Raji (cell line): ENCODE measurements around the gene LZTFL1.

ENCODE experiments used
- POLR2A ChIP-seq: IDR thresholded peaks from 2 replicates; pipeline ENCODE4 v1.6.1; 2011; ENCODE audit warnings: low read depth, low read length, control low read depth; ENCODE audit not compliant: insufficient read depth

Gene LZTFL1

DNA sequence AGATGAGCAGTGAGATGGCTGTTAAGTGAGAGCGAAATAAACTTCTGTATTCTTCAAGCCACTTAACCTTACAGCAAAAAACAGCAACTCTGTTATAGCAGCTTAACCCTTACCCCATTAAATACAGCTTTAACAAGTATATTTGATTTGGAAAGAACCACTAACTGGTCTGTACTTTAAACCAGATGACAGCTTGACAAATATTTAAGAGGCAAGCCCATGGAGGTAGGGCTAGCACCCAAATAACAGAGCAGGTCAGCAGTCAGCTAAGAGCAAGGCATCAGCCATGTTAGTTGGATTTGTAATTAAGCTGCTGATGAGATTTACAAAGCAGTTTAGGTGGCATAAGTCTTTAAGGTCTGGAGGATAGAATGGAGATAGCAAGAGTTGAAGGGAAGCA is 3.5 kb downstream of the LZTFL1 start:
- no peak for TF ChIP-seq POLR2A

DNA sequence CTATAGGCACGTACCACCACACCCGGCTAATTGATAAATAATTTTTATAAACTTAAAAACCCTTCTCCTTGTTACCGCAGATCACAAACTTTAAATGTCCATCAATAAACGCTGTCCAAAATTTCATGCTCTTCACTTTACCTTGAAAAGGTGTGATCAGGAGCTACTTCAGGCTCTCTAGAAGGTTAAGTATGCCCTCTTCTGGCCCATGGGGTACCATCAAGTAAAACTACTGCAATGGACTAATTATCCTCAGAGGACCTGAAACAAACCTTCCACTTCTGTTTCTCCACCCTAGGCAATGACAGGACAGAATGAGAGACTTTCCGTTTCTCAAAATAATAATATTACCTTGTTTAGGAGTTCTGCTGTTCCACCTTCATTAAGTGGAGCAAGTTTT is 9.2 kb downstream of the LZTFL1 start:
- TF ChIP-seq POLR2A = no peak

DNA sequence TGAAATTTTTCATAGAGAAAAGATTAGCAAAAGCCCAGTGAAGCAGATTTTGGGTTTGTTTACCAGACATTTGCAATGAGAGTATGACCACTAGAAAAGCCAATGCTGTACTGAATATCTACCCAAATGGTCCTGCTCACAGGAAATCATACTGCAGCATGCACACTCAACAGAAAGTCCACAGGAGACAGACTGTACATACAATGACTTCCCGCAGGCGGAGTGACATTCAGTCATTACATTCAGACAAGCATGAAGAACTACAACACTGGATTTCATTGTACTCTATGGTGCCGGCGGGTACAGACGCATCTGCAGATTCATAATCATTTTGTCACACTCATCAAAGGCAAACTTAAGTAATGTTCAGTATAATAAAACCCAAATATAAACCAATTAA is 11.8 kb downstream of the LZTFL1 start:
- TF ChIP-seq POLR2A = no peak

DNA sequence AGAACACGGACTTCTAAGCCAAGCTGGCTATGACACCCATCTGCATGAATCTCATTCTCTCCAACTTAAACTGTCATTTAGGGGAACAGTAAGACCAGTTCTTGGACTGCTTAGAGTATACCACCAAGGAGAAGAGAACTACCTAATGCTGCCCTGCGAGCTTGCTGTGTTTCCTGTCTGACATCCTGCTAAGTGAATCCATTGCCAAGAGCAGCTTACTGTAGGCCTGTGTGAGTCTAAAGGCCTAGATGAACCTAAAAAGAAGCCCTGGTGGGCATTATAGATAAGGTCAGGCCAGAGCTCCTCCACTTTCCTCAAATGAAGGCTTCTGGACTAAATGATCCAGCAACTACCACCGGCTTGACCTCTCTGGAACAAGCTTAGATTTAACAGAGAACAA is 15.0 kb downstream of the LZTFL1 start:
- no peak for TF ChIP-seq POLR2A

DNA sequence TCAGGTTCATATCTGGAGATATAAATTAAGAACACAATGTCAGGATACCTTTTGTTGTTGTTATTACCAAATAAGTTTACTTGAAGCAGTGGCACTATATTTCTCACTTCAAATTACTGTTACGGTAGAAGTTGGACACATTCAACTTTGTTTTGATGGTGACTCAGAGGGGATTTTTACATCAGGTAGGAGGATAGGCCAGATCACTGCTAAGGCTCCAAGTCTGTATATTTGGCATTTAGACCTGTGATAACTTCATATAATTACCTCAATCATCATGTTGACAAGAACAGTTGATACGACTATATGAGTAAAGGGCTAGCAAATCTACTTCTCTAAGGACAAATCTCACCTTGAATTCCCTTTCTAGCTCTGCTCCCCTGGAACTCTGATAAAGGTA is 15.6 kb downstream of the LZTFL1 start:
- no peak for TF ChIP-seq POLR2A

DNA sequence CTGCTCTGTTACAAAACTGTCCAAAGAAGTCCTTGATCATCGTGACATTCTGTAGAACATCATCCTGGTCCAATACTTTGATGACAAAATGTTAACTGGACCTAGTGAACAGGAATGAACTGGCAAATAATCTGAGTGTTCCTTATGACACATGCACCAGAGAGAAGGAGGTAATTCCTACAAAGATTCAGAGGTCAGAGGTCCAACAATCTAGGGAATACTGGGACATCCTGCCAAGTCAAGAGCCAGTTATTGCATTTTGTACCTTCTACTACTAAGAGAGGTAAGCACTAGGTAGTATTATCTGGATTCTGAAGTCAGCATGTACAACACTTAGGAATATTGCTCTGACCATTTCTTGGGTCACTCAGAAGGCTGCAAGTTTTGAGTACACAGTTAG is 20.8 kb downstream of the LZTFL1 start:
- no peak for TF ChIP-seq POLR2A

DNA sequence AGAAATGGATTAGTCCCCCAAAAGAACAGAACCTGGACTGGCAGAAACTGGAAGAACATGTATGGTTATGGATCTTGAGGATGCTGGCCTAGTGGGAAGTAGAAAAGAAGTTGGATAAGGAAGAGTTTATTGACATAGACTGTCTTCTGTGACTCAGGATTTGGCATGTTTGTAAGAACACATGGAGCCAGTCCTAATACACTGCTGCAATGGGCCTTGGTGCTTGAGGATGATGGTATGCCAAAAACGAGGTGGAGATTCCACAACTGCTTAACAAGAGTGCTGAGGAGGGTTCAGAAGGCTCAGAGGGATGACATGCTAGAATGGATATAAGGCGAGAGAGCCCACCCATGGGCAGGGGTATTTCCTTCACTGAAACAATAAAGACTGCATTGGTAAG is 22.4 kb downstream of the LZTFL1 start:
- no peak for TF ChIP-seq POLR2A

DNA sequence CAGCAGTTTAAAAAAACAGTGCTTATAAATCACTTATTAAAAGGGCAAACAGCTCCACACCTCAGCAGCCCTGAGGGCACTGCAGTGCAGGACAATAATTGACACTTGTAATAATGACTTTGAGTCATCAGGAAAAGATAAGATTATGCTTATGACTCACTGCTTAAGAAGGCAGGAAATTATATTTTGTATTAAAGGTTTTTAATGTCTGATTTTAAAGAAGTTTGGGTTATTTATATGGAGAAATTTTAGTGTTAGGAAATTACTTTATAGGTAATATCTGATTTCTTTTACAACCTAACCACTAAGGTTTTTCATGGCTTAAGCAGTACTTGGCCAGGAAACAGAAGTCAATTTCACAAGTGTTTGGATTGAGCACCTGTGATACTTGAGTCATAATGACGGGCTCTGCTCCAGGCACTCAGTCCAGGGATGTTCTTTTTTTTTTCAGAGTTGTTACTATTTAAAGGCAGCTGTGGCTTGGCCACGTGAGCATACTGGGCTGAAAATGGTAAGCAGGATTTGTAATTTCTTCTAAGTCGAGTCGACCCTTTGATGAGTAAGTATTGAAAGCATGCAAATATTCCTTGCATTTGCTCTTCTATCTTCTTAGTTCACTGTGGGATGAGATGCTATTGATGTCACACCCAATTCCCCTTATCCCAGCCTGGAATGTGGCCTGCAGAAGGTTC is 23.9 kb downstream of the LZTFL1 start:
- TF ChIP-seq POLR2A = no peak

DNA sequence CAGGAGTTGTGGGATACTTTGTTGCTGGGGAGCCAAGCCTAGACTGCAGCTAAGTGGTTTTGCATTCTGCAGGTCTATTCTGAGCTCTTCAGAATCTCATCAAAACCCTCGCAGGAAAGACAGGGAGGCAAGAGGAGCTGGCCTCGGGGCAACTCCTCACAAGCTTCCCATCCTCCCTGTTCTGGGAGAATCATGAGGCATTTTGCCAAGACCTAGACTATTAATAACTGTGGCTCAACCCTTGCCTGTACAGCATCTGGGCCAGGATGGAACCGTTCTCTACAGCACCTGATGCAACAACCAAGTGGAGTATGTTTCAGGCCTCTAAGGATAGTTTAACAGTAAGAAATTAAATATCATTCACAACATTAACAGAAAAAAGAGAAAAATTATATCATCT is 25.4 kb downstream of the LZTFL1 start:
- no peak for TF ChIP-seq POLR2A

DNA sequence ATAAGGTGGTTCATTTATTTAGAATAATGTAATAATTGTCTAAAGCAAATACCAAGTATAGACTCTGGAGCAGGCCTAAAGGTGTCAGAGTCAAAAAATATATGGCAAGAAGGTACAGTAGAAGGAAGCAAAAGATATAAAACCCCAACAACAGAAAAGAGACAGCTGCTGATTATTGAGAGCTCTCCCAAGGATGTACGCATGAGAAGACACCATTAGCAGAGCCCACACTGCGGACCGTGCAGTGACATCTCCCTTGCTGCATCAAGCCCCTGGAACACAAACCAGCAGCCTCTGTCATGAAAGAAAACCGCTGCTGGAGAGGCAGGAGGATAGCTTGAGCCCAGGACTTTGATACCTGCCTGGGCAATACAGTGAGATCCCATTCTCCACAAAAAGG is 27.6 kb downstream of the LZTFL1 start:
- TF ChIP-seq POLR2A = no peak

DNA sequence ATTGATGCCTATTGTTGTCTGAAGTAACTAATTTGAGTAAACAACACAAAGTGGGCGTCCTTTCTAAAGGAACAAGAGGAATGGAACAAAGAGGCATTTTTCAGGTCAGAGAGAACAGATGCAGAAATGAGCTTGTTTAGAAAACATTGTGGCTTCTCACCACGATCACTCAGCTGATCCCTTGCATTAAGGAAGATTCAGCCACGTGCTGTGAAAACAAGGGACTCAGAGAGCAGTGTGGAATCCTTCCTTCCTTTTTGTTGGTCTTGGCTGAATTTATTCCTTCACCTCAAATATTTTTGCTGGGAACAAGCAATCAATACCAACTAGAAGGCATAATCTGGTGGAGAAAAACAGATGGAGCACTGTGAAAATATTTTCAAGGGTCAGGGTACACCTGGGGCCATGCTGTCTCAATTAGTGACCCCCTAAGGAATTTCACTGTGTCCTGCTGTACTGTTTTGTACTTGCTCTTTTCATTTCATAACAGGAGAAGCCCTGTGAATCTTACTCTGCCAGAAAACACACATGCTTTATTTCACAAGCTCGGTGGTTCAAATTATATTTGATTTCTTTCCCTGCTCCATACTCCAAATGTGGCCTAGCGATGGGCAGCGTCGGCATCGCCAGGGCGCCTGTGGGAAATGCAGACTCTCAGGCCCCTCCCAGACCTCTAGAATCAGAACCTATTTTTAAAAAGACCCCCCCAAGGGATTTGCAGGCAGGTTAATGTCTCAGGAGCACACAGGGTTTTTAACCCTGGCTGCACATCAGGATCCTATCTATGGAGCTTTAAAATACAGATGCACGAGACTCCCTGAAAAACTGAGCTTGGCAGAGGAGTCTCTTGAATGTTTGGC is 34.0 kb downstream of the LZTFL1 start:
- no peak for TF ChIP-seq POLR2A

DNA sequence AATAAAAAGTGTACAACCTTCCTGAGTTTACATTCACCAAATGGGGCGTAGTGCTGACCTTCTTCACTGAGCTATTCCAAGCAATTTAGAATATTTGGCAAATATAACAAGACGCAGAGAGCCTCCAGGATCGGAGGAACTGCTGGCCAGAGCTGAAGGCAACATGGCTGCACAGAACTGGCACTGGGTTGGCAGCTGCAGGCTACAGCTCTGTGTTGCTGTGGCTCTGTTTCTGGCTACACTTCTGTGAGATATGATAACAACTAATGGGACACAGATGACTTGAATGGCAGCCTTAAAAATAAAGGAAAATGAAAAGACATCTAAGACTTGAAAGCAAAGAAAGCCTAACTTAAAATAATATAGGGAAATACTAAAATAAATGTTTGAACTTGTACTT is 34.8 kb downstream of the LZTFL1 start:
- no peak for TF ChIP-seq POLR2A

DNA sequence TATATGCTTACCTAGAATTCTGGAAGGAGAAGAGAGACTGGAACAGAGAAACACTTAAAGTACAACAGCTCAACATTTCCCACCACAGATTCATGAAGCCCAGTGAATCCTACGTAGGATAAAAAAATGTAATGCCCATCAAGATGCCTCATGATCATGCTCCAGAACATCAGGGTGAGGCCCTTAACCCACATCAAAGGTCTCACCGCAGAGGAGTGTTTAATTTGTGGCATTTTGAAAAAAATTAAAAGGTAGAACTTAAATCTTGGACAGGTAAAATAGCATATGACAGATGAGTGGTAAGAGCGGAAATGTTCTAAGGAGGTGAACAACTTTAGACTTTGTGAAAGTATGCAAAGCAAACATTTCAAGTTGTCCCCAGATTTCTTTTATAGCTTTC is 35.8 kb downstream of the LZTFL1 start:
- TF ChIP-seq POLR2A = no peak

DNA sequence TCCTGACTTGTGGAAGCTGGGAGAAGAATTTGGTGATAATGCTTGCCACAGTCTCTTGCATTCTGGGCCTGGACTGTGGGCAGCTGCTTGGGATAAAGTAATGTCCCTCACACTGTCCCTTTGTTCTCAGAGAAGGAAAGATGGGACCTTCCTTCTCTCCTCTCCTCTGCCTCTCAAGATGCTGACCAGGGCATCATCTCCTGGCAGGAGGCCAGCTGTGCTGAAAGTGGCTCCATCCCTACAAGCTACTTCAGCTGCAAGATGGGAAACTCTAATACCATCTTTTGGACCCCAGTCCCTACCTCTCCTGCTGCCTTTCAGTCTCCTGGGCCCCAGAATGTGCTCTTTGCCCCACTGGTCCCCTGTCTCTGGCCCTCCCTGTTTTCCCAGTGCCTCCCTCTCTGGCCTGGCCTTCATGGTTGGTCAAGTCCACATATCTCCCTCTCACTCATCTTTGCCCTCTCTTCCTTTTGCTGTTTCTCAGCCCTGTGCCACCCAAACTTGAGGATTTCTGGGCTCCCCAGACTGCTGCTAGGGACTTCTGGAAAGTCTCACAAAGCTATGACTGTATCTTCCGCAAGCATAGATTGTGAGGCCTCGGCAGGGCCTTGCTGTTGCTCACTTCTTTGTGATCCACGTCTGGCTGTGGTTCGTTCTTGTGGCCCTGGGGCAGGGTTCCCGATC is 38.5 kb downstream of the LZTFL1 start:
- no peak for TF ChIP-seq POLR2A

DNA sequence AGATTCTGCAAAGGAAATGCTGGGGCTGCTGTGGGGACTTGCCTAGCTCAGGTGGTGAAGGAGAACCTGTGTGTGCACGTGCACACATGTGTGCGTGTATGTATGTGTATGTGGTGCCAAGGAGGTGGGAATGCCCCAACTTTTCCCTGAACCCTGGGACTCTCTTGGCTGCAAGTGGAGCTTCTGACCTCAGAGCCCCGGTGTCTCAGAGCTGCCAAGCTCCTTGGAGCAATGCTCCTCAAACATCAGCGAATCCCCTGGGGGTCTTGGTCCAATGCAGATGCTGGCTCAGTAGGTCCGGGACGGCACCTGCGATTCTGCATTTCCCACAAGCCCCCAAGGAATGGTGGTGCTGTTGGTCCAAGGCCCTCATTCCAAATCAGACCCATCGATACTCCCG is 39.8 kb downstream of the LZTFL1 start:
- TF ChIP-seq POLR2A = no peak

DNA sequence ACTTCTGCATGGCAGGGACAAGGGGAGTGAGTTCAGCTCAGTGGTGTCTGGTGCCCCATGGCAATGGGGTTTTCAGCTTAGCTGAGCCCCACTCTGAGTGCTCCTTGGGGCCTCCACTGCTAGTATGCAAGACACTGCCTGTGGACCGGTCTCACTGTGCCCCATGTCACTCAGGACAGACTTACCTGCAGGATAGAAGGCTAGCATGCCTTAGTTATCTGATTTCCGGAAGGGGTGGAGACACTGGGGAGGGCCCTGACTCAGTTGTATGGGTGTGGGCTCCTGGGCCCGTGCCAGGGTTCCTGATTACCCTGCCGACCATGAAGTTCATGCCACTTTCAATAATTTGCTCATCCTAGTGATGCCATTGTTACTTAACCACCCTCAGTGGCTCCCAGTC is 41.3 kb downstream of the LZTFL1 start:
- TF ChIP-seq POLR2A = no peak
